Middle frontal gyrus (tissue), 1 donor: Measurements from ENCODE around the gene CD82.
A peak's percentile ranks its signal among the peaks of the same experiment; 100 is the strongest.

Experiments used
- DNase-seq: peaks from one replicate; pipeline ENCODE4 v3.0.0-alpha.2; 2015; ENCODE audit warnings: low spot score; ENCODE audit errors: extremely low spot score

The CD82 gene

GRCh38 chr11:44565211-44565952, at the start of gene CD82:
CD82 (plus strand) TSS chr11:44565663; CDS start chr11:44594663, 29,000 bp downstream.
- peak; percentile 98 for DNase-seq

- no peak for DNase-seq
Measured at GRCh38 chr11:44516688-44517507, 48.6 kb upstream of the CD82 start.

GRCh38 chr11:44517541-44517940, 47.9 kb upstream of the CD82 start:
- DNase-seq: no peak

GRCh38 chr11:44518968-44519550, 46.4 kb upstream of the CD82 start:
- DNase-seq: no peak

- DNase-seq: no peak
Measured at GRCh38 chr11:44519989-44520737, 45.3 kb upstream of the CD82 start.

- DNase-seq: no peak
Measured at GRCh38 chr11:44521148-44521547, 44.3 kb upstream of the CD82 start.

- no peak for DNase-seq
Measured at GRCh38 chr11:44522294-44522693, 43.2 kb upstream of the CD82 start.

- no peak for DNase-seq
Measured at GRCh38 chr11:44524346-44524745, 41.1 kb upstream of the CD82 start.

GRCh38 chr11:44524751-44525201, 40.7 kb upstream of the CD82 start:
- DNase-seq: no peak

GRCh38 chr11:44525473-44526252, 39.8 kb upstream of the CD82 start:
- DNase-seq: no peak

GRCh38 chr11:44526438-44526837, 39.0 kb upstream of the CD82 start:
- no peak for DNase-seq

GRCh38 chr11:44527476-44527875, 38.0 kb upstream of the CD82 start:
- no peak for DNase-seq

GRCh38 chr11:44528103-44528502, 37.4 kb upstream of the CD82 start:
- no peak for DNase-seq

GRCh38 chr11:44528581-44528980, 36.9 kb upstream of the CD82 start:
- no peak for DNase-seq

- no peak for DNase-seq
Measured at GRCh38 chr11:44529895-44530412, 35.5 kb upstream of the CD82 start.

GRCh38 chr11:44530413-44531115, 34.9 kb upstream of the CD82 start:
- DNase-seq: no peak

- no peak for DNase-seq
Measured at GRCh38 chr11:44531116-44531504, 34.4 kb upstream of the CD82 start.

- DNase-seq: no peak
Measured at GRCh38 chr11:44531636-44532035, 33.8 kb upstream of the CD82 start.

GRCh38 chr11:44532809-44533208, 32.7 kb upstream of the CD82 start:
- no peak for DNase-seq
